Activated CD8-positive, alpha-beta memory T cell treated with anti-CD3 and anti-CD28 coated beads, Interleukin-2, amount 50 U/mL, for 1 hour (primary cell): Measurements from ENCODE around the gene ABHD18.
"Not testable (repeated sequence)": the region's sequence is repeated elsewhere in the genome, so short reads cannot be mapped to it uniquely, and the experiment has no call there.

ENCODE experiments used
- DNase-seq: peaks from one replicate; pipeline ENCODE4 v3.0.0-alpha.2; 2020; ENCODE audit errors: extremely low read depth

The ABHD18 gene

DNA sequence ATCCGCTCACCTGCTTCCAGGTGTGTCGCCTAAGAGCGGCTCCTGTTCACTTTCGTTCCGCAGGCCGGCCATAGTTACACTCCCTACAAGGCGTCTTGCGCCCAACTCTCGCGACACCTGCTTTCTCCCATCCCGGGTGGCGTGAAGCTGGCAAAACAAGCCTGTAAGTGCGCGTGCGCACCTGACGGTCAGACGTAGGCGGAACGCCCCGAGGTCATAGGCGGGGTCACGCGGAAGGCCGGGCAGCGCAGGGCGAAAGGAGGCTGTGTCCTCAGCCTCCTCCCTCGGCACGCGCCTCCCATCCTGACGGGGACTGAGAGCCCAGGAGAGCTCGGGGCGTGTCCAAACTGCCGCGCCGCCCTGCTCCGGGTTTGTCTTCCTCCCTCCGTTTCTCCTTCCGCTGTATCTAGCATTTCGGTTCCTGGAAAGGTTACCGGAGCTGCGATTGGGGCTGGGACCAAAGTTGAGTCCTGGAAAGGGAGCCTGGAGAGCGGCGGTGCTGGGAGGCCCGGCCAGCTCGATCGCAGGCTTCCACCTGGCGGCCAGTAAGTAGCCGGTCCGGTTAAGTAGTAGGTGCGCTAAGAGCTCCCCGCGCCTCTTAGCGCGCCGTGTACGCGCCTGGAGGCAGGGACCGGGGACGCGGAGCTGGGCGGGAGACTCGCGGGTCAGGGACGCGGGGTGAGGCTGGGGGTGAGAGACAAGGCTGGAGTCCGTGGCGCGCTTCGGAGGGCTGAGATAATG, at the start of gene ABHD18, which contains the start of gene MFSD8:
TSS of gene ABHD18 (plus strand) at position 345 of the 741 bp plus-strand sequence. CDS start 17,550 bp downstream, outside the sequence.
TSS of gene MFSD8 (minus strand) at position 112 of the 741 bp plus-strand sequence. CDS start at position 72, 40 bp downstream.
- peak; percentile 99 for DNase-seq

DNA sequence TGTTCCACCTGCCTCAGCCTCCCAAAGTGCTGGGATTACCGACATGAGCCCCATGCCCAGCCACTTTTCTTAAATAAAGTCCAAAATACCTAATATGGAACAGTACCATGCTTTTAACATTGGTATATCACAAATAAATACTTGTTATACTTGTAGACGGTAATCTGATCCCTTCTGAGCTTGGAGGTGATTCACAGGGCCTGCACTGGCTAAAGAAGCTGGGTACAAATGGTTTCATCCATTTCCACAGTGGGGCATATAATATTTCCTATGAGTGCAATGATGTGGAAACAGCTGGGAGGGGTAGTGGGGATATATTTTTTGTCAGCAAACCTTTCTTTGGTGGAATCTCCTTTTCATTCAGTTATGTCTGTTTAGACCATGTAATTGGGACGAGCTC, 48.7 kb upstream of the ABHD18 start:
- no peak for DNase-seq

DNA sequence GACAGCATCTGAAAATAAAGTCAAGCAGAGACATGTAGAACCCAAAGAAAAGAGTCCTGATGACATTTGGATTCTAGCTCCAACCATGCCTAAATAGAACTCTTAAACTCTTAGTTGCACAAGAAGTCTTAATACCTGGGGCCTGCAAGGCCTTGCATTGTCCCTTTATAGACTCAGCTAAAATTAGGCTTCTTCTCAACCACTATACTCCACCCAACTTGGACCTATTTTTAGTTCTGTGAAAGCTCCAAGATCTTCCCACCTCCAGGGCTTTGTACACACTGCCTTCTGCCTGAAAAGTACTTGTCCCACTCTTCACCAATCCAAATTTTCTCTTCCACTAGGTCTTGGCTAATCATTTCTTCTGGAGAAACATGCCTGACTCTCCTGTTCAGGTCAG, 48.1 kb upstream of the ABHD18 start:
- no peak for DNase-seq

DNA sequence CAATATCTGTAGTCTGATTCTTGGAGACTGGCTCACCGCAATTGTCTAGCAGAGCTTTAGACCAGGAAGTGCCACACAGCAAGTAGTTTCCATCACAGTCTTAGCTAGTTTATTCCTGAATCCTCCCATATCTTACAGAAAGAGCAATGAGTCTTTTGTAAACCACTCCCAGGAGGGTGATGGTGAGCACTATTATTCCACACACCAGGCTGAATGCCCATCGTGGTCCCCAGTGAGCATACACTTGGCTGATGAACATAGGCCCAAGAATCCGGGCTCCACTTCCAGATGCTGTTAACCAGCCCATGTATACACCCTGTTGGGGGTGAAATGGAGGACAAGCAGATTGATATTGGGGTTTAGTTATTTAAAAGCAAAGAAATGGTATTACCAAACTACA, 44.7 kb upstream of the ABHD18 start:
- no peak for DNase-seq

DNA sequence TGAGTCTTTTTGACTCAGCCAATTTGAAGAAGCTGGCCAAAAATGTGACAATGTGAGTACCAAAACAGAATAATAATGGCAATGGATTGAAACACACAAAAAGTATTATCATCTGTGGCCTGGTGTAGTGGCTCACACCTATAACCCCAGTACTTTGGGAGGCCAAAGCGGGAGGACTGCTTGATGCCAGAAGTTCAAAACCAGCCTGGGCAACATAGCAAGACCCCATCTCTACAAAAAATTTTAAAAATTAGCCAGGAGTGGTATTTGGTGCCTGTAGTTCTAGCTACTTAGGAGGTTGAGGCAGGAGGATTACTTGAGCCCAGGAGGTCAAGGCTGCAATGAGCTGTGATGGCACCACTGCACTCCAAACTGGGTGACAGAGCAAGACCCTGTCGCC, 43.0 kb upstream of the ABHD18 start:
- no peak for DNase-seq

DNA sequence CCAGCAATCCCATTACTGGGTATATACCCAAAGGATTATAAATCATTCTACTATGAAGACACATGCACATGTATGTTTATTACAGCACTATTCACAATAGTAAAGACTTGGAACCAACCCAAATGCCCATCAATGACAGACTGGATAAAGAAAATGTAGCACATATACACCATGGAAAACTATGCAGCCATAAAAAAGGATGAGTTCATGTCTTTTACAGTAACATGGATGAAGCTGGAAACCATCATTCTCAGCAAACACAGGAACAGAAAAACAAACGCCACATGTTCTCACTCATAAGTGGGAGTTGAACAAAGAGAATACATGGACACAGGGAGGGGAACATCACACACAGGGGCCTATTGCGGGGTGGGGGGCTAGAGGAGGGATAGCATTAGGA, 39.5 kb upstream of the ABHD18 start:
- DNase-seq = not testable (repeated sequence)

DNA sequence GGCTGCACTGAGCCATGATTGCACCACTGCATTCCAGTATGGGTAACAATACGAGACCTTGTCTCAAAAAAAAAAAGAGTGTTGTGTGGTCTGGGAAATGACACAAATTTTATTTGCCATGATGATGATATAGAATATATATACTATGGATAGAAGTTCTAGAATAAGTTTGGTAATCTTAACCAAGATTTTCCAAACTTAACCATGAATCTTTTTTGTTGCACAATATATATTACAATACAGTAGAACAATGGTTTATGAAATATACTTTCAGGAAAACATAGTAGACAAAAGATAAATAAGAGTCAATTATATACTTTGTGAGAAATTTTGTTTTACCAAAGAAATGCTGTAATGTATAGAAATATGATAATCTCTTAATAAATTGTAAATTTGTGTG, 35.0 kb upstream of the ABHD18 start:
- no peak for DNase-seq

DNA sequence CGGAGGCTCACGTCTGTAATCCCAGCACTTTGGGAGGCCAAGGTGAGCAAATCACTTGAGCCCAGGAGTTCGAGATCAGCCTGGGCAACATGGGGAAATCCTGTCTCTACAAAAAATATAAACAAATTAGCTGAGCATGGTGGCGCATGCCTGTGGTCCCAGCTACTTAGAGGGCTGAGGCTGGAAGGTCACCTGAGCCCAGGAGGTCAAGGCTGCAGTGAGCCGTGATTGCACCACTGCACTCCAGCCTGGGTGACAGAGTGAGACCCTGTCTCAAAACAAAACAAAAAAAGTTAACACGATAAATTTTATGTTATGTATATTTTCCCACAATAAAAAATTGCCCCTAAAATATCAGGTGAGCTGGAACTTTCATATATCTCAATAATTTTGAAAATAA, 33.4 kb upstream of the ABHD18 start:
- not testable (repeated sequence) for DNase-seq

DNA sequence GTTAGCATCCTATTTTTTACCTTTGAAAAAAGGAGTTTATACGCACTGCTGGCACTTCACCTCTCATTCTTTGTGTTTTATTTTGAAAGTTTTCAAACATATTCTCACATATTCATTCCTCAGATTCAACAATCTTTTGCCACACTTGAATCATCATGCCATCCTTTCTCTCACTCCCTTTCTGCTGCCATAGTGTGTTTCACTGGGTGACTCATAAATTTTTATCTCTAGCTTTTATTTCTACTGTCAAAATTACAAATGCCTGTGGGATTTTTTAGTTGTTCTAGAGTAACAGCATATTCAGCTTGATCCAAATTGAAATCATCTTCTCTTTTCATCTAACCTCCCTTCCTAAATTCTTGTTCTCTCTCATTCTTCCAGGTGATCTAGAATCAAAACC, 28.2 kb upstream of the ABHD18 start:
- DNase-seq = no peak

DNA sequence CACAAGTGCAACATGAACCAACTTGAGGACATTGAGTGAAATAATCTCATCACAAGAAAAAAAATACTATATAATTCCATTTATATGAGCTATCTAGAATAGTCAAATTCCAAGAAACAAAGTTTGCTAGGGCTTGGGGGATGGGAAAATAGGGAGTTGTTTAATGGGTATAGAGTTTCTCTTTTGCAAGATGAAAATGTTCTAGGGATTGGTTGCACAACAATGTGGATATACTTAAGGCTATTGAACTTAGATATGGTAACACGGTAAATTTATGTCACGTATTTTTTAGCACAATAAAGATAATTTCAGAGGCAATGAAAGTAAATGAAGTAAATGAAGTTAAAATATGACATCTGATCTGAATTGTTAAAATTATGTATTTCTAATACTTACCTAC, 8.1 kb upstream of the ABHD18 start:
- no peak for DNase-seq

DNA sequence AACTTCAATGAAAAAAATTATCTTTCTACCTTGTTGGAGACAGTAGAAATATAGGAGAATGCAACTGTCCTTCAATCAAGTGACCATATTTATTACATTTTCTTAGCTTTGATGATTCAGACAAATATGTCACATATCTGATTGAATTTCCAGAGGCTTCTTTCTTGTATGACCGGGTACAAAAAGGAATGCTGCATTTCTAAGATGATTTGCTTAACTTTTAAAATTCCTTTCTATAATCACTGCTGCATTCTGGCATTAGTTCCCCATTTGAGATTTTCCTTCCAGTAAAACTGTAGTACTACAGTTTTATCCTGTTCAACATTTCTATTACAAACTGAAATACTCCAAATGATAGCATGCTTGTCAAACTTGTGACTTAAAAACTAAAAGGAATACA, 5.4 kb upstream of the ABHD18 start:
- no peak for DNase-seq

DNA sequence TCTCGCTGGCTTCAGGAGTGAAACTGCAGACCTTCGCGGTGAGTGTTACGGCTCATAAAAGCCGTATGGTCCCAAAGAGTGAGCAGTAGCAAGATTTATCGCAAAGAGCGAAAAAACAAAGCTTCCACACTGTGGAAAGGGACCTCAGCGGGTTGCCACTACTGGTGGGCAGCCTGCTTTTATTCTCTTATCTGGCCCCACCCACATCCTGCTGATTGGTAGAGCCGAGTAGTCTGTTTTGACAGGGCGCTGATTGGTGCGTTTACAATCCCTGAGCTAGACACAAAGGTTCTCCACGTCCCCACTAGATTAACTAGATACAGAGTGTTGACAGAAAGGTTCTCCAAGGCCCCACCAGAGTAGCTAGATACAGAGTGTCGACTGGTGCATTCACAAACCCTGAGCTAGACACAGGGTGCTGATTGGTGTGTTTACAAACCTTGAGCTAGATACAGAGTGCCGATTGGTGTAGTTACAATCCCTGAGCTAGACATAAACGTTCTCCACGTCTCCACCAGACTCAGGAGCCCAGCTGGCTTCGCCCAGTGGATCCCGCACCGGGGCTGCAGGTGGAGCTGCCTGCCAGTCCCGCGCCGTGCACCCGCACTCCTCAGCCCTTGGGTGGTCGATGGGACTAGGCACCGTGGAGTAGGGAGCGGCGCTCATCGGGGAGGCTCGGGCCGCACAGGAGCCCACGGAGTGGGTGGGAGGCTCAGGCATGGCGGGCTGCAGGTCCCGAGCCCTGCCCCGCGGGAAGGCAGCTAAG, 1.4 kb upstream of the ABHD18 start:
- not testable (repeated sequence) for DNase-seq

DNA sequence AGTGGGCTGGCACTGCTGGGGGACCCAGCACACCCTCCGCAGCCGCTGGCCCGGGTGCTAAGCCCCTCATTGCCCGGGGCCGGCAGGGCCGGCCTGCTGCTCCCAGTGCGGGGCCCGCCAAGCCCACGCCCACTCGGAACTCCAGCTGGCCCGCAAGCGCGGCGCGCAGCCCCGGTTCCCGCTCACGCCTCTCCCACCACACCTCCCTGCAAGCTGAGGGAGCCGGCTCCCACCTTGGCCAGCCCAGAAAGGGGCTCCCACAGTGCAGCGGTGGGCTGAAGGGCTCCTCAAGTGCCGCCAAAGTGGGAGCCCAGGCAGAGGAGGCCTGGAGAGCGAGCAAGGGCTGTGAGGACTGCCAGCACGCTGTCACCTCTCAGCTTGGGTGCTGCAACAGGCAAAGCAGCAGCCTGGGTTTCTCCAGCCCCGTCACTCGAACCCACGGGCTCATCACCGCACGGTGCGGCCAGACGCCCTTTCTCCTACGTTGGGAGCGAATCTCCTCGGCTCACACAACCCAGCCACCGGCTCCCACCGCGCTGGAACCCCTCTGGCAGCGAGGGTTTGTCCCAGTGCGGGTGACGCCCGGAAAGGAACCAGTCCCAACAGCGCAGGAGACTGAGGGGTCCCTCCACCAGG, 662 bp upstream of the ABHD18 start:
- not testable (repeated sequence) for DNase-seq

DNA sequence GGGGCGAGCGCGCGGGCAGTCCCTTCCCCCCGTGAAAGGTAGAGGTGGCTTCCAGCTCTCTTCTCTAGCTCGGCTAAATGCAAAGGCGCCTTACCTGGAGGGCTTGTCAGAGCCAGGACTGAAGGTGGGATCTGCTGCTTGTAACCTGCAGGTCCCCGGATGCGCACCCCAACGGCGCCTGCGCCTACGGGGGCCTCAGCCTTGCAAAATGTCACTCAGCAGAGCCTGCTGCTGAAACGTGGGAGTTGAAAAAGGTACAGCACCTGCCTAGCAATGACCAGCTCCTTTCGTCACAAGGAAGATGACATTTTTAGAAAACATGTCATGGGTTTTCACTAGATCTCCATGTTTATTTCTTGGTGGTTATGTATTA, 583 bp downstream of the ABHD18 start:
- DNase-seq = peak; percentile 25

DNA sequence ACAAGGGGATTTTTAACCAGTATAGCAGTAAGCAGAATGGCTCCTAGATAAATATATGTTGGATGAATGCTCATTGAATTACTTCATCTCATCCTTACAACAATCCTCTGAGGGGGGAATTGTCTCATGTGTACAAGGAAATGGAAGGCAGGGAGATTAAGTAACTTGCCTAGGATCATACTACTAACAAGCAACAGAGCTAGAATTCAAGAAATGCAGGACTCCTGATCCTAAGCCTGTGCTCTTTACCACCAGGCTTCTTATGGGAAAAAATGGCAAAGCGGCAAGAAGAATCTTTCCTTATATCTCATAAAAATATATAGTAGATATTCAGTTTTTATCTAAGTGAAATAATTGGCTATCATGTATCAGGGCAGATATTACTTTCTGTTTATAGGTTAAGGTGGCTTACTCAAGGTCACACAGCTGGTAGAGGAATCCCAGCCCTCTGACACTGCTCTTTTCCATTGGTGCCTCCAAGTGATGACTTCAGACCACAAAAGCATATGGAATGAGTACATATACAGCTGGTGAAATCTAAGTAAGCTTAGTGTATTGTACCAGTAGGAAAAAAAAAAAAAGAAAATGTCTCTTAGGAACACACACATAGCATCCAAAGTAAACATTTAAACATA, 2.1 kb downstream of the ABHD18 start:
- DNase-seq = no peak

DNA sequence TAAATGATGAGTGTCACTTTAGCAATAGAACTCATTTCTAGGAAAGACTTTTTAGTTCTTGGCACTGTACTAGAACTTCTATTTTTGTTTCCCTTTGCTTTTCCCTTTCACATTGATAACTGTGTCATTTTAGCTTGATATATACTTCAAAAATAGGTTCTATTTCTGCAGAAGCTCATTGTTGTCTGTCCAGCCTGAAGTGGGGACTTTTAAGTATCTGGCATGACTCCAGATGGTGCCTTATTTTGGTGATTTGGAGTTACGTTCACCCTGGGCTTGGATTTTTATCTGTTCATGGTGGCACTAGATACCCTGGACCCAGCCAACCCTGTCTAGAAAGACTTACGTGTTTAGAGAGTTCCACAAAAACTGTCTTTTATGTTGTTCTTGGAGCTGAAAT, 3.4 kb downstream of the ABHD18 start:
- no peak for DNase-seq

DNA sequence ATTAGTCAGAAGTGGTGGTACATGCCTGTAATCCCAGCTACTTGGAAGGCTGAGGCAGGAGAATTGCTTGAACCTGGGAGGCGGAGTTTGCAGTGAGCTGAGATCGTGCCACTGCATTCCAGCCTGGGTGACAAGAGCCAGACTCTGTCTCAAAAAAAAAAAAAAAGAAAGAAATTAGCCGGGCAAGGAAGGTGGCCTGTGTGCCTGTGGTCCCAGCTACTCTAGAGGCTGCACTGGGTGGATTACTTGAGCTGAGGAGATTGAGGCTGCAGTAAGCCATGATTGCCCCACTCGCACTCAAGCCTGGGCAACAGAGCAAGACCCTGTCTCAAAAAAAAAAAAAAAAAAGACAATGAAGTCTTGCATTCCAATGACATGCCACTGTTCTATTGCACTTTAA, 5.7 kb downstream of the ABHD18 start:
- not testable (repeated sequence) for DNase-seq

DNA sequence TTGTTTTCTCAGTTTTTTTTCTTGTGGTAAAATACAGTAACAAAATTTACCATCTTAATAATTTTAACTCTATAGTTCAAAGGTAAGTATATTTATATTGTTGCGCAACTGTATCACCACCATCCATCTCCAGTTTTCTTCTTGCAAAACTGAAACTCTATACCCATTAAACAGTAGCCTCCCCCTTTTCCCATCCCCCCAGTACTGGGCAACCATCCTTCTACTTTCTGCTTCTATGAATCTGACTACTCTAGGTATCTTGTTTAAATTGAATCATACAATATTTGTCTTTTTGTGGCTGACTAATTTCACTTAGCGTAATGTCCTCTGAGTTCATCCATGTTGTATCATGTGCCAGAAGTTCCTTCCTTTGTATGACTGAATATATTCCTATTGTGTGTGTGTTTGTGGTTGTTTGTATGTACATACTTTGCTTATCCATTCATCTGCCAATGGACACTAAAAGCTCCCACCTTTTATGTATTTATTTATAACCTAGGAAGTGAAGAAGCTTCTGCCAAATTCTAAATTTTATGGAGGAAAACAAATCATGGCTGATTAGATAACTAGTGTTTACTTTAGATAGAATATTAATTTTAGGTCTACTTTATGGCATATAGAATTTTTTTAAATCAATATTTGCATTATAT, 10.0 kb downstream of the ABHD18 start:
- no peak for DNase-seq

DNA sequence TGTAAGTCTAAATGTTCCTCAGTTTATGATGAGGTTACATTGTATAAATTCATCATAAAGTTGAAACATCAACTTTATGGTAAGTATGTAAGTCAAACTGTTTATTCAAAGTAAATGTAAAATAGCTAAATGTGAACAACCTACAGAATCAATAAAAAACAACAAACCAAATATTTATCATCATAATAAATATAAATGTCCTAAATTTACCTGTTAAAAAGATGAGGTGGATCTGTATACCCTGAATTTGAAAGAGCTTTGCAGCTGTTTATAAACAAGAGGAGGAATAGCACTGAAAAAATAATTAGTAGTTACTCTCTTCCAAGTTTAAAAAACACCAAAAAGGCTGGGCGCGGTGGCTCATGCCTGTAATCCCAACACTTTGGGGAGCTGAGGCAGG, 13.7 kb downstream of the ABHD18 start:
- no peak for DNase-seq

DNA sequence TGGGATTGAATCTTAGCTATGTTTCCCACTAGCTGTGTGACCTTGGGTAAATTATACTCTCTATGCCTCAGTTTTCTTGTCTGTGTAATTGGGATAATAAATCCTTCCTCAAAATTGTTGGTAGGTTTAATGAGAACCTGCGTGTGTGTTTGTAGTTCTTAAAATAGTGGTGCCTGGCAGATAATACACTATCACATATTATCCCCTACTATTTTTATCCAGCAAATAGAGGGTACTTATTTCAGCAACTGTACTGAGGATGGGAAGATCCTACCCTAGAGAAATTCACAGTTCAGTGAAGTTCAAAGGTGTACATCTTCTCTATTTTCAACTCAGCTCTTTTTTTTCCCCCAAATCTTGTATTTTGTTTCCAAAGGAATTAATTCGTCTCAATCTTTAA, 17.2 kb downstream of the ABHD18 start:
- DNase-seq = no peak

DNA sequence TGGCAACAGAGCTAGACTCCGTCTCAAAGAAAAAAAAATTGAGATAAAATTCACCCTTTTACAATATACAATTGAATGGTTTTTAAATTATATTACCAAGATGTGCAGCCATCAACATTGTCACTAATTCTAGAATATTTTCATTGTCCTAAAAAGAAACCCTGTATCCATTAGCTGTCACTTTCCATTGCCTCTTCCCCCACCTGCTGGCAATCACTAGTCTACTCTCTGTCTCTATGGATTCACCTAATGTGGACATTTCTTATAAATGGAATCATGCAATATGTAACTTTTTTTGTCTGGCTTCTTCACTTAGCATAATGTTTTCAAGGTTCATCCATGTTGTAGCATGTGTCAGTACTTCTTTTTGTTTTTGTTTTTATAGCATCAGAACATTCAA, 20.8 kb downstream of the ABHD18 start:
- DNase-seq = no peak

DNA sequence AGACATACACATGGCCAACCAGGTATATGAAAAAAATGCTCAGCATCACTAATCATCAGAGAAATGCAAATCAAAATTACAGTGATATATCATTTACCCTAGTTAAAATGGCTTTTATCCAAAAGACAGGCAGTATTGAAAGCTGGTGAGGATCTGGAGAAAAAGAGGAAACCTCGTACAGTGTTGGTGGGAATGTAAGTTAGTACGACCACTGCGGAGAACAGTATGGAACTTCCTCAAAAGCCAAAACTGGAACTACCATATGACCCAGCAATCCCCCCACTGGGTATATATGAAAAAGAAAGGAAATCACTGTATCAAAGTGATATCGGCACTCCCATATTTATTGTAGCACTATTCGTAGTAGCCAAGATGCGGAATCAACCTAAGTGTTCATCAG, 23.4 kb downstream of the ABHD18 start:
- DNase-seq = no peak
